HG03135 (cell line): ENCODE results near the gene WDR18.
"Not testable (repeated sequence)": the region's sequence is repeated elsewhere in the genome, so short reads cannot be mapped to it uniquely, and the experiment has no call there.

Experiments
- ATAC-seq: cut with Tn5 transposase; IDR thresholded peaks from one replicate; pipeline ENCODE4 v1.9.1; 2021; ENCODE audit warnings: mild to moderate bottlenecking, moderate library complexity; ENCODE audit not compliant: unreplicated experiment

Gene WDR18

DNA sequence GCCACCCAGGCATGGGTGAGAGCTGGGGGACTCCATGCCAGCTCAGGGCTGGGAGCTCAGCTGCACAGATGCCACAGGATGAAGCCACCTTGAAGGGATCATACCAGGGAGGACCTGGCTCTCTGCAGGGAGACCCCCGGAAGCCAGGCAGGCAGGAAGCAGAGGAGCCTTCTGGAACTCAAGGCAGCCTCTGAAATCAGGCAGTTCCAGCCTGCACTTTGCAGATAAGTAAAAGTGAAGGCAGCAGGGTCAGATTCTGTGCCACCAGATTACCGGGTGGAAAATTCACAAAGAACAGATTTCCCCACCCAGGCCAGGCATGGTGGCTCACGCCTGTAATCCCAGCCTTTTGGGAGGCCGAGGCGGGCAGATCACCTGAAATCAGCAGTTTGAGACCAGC lies 34.2 kb downstream of the WDR18 start:
- no peak for ATAC-seq

DNA sequence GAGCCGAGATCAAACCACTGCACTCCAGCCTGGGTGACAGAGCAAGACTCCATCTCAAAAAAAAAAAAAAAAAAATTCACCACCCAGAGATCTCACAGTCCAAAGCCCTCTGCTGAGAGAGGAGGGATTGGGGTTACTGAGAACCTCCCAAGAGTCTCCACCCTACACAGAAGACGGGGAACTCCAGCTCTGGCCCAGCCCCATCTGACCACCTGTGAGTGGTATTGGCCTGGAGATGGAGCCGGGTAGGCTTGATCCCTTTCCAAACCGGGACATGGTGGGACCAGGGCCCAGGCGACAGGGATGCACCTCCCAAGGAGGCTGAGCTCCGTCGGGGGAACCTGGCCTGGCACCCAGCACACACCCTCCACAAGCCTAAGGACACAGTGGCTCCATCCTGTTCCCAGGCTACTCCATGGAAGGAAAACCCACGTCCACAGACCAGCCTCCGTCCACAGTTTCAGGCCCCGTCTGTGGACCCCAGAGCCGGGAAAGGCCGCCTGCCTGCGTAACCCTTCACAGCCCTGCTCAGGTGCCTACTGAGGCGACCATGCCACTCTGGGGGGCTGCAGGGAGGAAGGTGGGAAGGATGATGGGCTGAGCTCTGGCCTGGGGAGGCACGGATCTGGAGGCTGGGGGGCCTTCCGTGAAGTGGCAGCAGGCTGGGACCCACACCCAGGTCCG lies 34.9 kb downstream of the WDR18 start:
- ATAC-seq, result no peak

DNA sequence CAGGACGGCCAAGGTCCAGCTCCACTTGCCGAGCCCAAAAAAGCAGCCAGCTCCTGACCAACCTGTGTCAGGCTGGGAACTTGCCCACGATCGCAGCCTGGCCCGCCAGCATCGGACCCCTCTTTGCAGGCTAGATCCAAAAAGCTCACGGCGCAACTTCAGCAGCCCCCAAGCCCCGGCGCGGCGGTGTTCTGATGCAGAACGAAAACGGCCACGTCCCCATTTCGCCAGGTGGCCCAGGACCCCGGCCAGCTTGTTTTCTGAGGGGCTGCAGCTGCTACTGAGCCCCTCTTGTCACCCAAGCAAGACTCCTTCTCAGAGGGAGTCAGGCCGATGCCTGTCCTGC lies 35.4 kb downstream of the WDR18 start:
- ATAC-seq, result no peak

DNA sequence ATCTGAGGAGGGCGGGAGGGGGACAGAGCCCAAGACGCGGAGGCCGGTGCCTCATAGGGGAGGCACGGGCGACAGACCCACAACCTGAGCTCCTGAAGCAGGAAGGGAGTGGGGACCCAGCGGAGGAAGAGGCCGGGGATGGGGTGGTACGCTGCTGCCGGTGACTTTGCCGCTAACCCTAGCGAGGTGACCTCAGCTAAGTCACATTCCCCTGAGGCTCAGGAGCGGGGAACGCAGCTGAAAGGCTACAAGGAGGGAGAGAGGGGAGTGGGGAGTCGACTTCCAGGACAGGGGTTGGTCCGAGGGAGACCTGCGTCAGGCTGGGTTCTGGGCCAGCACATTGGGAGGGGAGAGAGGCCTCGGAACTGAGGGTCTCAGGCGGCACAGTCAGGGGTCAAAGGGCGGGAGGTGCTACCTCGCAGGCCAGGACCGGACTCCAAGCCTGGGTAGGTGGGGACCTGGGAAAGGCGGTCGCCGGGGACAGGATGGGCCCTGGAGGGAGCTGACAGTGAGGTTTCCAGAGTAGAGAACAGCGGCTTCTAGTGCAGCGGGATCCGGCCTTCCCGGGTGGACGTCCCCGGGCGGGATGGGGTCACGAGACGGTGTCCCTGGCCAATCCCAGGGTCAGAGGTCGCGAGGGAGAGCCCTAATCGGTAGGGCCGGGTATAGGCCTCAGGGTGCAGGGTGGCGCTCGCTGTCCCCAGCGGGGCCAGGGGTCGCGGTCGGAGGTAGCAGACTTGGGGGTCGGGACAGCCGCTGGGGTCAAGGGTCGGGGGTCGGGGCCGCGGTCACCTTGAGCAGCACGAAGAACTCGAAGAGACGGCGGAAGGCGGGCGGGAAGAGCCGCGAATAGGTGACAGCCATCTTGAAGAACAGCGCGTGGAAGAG lies 36.1 kb downstream of the WDR18 start:
- ATAC-seq, result no peak

DNA sequence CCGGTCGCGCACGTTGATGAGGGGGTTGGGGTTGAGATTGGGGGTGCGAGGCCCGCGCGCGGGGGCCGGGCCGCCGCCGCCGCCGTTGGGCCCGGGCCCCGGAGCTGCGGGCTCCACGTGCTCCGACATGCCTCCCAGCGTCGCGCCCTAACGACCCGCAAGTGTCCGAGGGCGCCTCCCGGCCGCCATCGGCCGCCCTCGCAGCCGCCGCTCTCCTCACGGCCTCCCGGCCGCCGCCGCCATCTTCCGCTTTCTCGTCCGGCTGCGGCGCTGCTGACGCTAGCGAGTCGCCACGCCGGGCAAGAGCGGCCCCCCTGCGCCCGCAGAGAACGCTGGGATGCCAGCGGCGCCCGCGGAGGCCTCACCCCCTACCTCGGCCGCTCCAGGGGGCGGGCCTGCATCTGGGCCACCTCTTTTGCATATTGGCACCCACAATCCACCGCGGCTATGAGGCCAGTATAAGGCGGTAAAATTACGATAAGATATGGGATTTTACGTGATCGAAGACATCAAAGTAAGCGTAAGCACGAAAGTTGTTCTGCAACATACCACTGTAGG lies 36.8 kb downstream of the WDR18 start, which contains the start of gene TMEM259:
TSS of gene TMEM259 (minus strand) at position 256 of the 558 bp plus-strand sequence. CDS start at position 129, 127 bp downstream.
- ATAC-seq, result peak; percentile 75

DNA sequence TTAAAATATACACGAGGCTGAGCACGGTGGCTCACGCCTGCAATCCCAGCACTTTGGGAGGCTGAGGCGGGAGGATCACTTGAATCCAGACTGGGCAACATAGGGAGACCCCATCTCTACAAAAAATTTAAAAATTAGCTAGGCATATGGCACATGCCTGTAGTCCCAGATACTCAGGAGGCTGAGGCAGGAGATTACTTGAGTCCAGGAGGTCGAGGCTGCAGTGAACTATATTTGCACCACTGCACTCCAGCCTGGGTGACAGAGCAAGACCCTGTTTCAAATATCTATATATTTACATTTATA lies 39.7 kb downstream of the WDR18 start:
- ATAC-seq, result not testable (repeated sequence)

DNA sequence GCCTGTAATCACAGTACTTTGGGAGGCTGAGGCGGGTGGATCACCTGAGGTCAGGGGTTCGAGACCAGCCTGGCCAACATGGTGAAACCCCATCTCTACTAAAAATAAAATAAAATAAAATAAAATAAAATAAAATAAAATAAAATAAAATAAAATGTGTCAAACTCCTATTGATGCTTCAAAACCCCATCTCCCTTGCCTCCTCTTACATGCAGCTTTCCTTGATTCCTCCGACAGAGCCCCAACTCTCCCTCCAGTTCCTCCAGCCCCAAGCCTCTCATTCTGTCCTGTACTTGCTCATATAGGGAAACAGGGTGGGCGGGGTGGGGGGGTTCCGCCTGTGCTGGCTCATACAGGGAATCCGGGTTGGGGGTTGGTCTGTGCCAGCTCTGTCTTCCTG lies 40.9 kb downstream of the WDR18 start:
- not testable (repeated sequence) for ATAC-seq

DNA sequence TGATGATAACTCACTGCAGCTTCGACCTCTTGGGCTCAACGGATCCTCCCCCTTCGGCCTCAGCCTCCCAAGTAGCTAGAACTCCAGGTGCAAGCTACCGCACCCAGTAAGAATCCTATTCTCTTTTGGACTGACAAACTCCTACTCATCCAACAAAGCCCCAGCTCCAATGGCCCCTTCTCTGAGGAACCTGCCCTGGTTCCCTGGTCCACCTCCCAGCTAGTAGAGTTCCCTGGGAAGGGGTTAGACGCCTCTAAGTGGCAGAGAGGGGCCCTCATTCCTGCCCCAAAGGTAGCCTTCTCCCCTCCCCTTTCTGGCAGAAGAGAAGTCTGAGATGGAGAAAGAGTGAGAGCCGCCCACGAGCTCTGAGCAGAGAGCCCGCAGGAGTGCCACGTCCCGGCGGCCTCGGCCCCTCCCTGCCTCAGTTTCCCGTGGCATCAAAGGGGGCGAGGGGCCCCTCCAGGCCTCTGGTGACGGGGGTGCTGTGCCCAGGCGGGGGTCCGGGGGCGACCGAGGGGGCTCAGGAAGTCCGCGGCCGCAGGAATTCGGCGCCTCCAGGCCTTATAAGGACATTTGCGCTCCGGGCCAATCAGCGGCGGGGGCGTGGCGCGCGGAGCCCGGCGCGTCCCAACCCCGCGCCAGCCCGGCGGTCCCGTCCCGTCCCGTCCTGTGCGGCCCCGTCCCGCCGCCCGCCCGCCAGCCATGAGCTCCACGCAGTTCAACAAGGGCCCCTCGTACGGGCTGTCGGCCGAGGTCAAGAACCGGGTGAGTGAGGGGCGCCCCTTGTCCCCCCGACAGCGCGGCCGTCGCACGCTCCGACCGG lies 42.0 kb downstream of the WDR18 start, which contains the start of gene CNN2:
TSS of gene CNN2 (plus strand) at position 649 of the 823 bp plus-strand sequence. CDS start at position 703, 54 bp downstream.
- no peak for ATAC-seq

DNA sequence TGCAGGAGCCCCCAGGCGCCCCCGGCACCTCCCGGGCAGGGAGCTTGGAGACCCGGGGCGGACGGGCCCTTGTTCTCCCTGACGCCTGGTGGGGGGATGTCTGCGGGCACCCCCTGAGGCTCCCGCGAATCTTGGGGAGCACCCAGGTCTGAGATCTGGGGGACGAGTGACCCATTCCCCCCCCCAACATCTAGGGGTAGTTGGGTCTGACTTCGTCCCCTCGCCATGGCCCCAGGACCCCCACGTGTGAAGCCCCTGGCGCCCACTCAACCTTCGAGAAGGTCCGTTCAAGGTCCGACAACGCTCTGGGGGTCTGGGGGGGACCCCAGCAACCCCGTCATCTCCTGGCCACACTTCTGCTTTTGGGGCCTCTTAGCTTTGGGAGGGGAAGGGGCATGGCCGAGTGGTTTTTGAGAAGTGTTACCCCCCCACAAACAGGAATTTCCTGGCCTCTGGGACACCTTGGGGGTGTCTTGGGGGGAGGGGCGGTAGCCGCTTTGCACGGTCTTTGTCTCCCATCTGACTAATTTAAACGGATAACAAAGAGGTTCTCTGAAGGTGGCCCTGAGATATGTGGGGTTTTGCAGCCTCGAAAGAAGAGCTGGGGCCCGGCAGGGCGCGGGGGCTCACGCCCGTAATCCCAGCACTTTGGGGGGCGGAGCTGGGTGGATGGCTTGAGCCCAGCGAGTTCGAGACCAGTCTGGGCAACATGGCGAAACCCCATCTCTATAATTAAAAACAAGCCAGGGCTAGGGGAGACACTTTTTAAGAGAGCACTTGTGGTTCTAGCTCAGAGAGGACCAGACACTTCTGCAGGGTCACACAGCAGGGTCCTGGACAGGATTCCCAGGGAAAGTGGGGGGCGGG lies 42.9 kb downstream of the WDR18 start:
- ATAC-seq, result no peak

DNA sequence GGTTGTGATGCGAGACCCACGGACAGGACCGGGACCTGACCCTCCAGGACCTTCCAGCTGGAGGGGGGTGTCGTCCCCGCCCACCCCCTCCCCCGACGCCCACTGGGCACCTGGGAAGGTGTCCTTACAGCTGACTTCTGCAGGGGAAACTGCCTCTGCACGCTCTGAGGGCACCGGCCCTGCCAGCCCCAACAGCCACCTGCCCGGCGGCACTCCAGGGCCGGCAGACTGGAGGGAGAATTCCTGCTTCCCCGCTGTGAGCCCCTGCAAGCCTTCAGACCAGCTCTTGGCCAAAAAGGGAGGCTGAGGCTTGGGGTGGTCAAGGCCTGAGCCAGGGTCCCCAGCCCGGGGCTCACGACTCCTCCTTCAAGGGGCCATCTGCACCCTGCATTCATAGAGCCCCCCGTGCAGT lies 43.5 kb downstream of the WDR18 start:
- no peak for ATAC-seq

DNA sequence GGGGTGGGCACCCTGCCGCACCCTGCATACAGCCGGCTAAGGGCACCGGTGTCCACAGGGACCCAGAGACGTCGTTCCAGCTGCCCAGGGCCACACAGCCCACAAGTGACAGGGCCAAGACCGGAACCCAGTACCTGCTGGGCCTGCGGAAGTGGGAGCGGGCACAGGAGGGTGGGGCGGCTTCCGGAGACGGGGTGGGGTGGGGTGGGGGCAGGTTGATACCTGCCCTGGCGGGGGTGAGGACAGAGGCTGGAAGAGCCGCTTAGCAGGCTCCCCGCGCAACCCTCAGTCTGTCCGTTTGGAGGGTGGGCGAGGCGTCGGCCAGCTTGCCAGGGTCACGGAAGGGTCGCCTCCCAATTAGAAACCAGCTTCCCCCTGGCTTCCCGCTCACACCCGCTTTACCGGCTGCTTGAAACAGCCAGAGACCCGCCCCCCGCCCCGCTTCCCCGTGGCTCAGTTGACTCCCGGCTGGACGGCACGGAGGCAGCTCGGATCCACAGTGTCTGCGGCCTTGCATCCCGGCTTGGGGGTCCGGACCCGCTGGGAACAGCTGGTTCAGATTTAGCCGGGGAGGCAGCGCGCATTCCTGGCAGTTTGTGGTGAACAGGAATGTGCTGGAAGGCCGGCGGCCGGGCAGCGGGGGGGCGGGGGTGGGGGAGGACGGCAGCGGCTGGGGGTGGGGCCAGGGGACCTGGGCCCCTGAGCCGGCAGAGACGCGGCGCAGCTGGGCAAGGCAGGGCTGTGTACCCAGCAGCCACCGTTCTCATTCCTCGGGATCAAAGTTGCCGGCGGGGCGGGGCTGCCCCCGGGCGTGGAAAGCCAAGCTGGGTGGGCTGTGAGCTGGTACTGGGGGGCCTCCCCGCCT lies 44.1 kb downstream of the WDR18 start:
- no peak for ATAC-seq

DNA sequence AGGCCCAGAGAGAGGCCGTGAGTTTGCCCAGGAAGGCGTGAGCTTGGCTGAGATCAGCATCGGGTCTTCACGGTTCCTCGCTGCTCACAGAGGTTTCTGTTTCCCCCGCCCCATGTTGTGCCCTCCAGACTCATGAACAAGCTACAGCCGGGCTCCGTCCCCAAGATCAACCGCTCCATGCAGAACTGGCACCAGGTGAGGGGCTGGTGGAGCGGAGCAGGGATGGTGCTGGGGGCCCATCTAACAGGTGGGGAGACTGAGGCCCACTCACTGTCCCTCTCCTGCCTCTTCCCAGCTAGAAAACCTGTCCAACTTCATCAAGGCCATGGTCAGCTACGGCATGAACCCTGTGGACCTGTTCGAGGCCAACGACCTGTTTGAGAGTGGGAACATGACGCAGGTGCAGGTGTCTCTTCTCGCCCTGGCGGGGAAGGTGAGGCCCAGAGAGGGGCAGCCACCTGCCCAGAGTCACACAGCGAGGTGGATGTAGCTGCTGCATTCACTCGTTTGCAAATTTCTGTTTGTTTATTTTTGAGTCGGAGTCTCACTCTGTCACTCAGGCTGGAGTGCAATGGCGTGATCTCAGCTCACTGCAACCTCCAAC lies 48.2 kb downstream of the WDR18 start:
- ATAC-seq, result no peak

DNA sequence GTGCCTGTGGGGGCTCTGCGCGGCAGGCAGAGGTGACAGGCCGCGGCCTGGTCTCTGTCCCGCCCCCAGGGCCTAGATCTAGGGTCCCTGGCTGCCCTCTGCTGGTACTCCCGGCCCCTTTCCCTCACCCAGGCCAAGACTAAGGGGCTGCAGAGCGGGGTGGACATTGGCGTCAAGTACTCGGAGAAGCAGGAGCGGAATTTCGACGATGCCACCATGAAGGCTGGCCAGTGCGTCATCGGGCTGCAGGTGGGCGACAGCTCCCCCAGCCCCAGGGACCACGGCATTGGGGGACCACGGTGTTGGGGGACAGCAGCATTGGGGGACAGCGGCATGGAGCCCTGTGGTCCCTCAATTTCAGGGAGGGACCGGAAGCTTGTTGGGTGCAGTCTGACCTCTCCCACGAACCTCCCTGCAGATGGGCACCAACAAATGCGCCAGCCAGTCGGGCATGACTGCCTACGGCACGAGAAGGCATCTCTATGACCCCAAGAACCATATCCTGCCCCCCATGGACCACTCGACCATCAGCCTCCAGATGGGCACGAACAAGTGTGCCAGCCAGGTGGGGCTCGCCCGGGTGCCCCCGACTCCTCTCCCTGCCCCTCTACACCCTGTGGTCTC lies 52.0 kb downstream of the WDR18 start:
- no peak for ATAC-seq

DNA sequence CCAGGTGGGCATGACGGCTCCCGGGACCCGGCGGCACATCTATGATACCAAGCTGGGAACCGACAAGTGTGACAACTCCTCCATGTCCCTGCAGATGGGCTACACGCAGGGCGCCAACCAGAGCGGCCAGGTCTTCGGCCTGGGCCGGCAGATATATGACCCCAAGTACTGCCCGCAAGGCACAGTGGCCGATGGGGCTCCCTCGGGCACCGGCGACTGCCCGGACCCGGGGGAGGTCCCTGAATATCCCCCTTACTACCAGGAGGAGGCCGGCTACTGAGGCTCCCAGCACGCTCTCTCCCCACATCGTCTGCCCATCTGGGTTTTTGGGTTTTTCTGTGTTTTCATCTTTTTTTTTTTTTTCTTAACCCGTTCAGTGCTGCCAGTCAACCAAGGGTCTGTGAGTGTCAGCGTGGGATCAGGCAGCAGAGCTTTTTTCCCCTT lies 53.5 kb downstream of the WDR18 start:
- no peak for ATAC-seq

DNA sequence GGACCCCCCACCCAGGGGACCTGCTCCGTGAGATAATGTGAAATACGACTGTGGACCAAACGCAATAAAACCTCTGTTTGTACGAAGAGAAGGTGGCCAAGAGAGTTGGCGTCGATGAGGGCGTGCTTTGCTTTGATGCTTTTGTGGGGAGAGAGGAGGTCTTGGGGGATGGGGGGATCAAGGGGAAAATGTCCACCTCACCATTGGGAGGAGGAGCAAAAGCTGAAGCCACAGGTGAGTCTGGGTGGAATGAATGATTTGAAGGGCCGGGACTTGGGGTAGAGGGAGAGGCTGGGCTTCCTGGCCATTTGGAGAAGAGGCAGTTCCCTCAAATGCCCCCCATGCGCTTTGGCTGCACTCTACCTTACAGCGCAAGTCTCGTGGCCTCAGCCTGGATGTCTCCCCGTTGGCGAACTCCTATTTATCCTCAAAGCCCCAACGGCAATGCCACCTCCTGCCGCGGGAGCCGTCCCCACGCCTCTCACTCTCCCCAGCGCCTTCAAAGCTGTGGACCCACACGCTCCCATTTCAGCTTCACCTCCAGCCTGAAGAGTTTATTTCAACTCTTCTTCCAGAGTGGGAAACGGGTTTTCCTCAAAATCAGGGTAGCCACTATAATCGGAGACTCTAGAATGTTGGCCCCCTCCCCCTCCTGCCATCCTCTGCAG lies 55.0 kb downstream of the WDR18 start:
- no peak for ATAC-seq

DNA sequence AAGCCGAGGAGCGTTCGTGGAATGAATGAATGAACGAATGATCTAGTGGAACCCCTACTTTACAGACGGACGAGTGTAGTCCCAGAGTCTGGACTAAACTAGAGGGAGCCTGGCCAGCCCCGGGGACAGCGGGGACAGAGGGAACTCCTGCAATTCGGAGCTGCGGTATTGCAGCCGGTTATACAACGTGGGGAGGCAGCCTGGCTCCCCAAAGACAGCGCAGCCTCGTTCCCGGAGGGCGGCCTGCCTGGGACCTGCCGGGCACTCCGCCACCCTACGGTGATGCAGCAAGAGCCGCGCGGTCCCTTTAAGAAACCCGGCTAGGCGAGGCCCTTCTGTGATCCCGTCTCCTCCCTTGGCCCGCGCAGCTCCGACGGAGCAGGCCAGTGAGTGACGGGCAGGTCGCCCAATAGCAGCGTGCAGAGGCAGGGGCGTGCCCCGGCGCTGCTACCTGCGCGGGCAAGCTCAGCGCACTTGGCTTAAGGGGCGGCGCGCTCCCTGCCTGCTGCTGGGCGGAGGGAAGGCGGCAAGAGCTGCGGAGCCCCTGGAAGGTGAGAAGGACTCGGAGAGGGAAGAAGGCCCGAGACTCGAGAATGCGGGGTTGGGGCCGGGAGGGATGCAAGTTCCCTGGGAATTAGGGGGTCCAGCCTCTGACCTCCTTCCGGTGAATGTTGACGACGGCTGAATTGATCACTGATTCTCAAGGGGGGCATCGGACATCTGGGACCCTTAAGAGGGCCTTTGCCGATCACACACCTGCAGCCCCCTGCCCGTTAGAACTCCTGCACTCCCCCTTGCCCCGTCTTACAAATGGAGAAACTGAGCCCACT lies 55.7 kb downstream of the WDR18 start, which contains the start of gene ABCA7:
TSS of gene ABCA7 (plus strand) at position 462 of the 830 bp plus-strand sequence. CDS start 1,255 bp downstream, outside the sequence.
- peak; percentile 74 for ATAC-seq
